Esophagus (tissue), 2 donors: ENCODE results near the gene MEF2A. TPM values are rescaled to one million over a fixed set of nuclear protein-coding genes. Genes with fewer than 3 reads are reported as not detected.
"Not testable (repeated sequence)": the region's sequence is repeated elsewhere in the genome, so short reads cannot be mapped to it uniquely, and the experiment has no call there.

Experiments used
- H3K27ac ChIP-seq, 2 donors: one replicate each; pipeline ENCODE4 v1.5.1; 2013; ENCODE audit warnings: low read depth in 2 of 2, mild to moderate bottlenecking in 2 of 2, inconsistent platforms in 1 of 2, low read length in 1 of 2, moderate library complexity in 1 of 2
- H3K27me3 ChIP-seq, 2 donors: one replicate each; pipeline ENCODE4 v1.6.1; 2013; ENCODE audit warnings: low read length in 2 of 2, control low read depth in 1 of 2, mild to moderate bottlenecking in 1 of 2; ENCODE audit not compliant: insufficient read depth in 2 of 2, control insufficient read depth in 1 of 2
- H3K36me3 ChIP-seq, 2 donors: one replicate each; pipeline ENCODE4 v1.6.1; 2013; ENCODE audit warnings: low read length in 1 of 2; ENCODE audit not compliant: control insufficient read depth in 2 of 2, insufficient read depth in 2 of 2
- H3K4me1 ChIP-seq, 2 donors: one replicate each; pipeline ENCODE4 v1.6.1; 2013; ENCODE audit warnings: low read length in 1 of 2; ENCODE audit not compliant: control insufficient read depth in 2 of 2, insufficient read depth in 2 of 2
- H3K4me3 ChIP-seq, 2 donors: one replicate each; pipeline ENCODE4 v1.5.1; 2013; ENCODE audit warnings: low read length in 2 of 2, mild to moderate bottlenecking in 2 of 2, low read depth in 1 of 2, moderate library complexity in 1 of 2
- H3K9me3 ChIP-seq, 2 donors: one replicate each; pipeline ENCODE4 v1.6.1; 2013; ENCODE audit warnings: mild to moderate bottlenecking in 2 of 2, low read depth in 1 of 2, low read length in 1 of 2, moderate library complexity in 1 of 2; ENCODE audit not compliant: control insufficient read depth in 2 of 2, insufficient read depth in 1 of 2
- WGBS, 2 donors: extraction: QIAGEN DNeasy Blood & Tissue Kit; methylation state at CpG; one replicate each; pipeline ENCODE4 v1.1.7; 2013; 5-methylcytosine and 5-hydroxymethylcytosine counted together
- polyA plus RNA-seq, 2 donors: library from polyadenylated mRNA; stranded (reverse); fragments of 200-250 nt; gene quantifications; one replicate each; pipeline ENCODE4 v1.2.3, GENCODE V29; 2013
- donor health status: healthy with polysubstance abuse.
- donor health status: Bipolar disorder and iron deficiency.

Gene MEF2A
- 1 to 10 TPM; 7.5 to 8.6 TPM for polyA plus RNA-seq

DNA sequence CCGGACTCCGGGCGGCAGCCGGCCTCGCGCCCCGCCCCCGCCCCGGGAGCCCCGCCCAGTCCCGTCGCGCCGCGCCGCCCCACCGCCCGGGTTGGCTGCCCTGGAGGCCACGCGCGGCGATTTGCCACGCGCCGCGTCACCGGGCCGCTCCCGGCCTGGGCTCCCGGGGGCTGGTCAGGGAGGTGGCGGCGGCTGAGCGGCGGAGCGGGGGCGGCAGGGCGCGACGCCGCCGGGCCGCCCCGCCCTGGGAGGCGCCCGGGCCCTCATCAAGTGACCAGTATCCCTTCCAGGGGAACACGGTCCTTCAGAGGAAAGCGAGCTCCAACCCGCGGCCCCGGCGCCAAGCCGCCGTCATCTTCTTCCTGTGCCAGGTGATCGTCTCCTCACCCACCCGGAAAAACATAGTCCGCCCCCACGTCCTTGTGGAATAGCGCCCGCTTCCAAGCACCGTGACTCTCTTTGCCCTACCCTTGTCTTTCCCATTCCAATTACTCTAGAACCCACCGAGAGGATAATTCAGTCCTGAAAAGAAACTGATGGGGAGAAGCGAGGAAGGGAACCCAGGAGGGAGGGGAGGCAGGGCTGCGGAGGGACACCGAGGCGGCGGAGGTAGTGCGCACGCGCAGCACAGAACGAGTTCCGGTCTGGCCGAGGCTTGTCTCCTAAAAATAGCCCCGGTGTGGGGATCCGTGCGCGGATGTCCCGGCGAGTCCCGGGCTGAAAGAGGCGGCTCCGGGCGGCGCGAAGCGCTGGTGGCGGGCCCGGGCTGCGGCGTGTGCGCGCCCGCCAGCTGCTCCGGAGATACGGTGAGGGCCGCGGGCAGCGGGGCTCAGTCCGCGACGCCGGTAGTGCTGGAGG is at the start of gene MEF2A:
Gene MEF2A (plus strand): TSS at position 686 of the 858 bp plus-strand sequence. CDS start 67,136 bp downstream, outside the sequence.
- Histone ChIP-seq H3K27ac (peak within 1 kb of the TSS; percentile 94 to 95), H3K4me1 (peaks cover 0 to 3% of the 10 kb centered on the region in 2 donors), H3K27me3 (no peaks in the 10 kb centered on the region), H3K4me3 (peak within 1 kb of the TSS; percentile 70 to 88), H3K36me3 (no peaks in the 10 kb centered on the region), H3K9me3 (no peaks in the 10 kb centered on the region)
- WGBS, 2 donors: 0% methylated on average over 56 to 101 of the region's 101 CpGs

GRCh38 chr15:99518191-99518590 is 47.6 kb upstream of the MEF2A start:
- Histone ChIP-seq H3K36me3 (no peaks in the 10 kb centered on the region), H3K27ac (no peak overlapping the region), H3K9me3 (no peaks in the 10 kb centered on the region), H3K27me3 (no peaks in the 10 kb centered on the region), H3K4me1 (no peaks in the 10 kb centered on the region), H3K4me3 (no peak overlapping the region)
- WGBS, 2 donors: 83 to 92% methylated on average over 4 of the region's 4 CpGs

- H3K27me3 ChIP-seq, H3K27ac ChIP-seq, H3K9me3 ChIP-seq, H3K4me1 ChIP-seq, H3K36me3 ChIP-seq, H3K4me3 ChIP-seq: not testable (repeated sequence)
- 71 to 81% methylated on average over 1 of the region's 1 CpG for WGBS, 2 donors
These were observed 46.4 kb upstream of the MEF2A start for GRCh38 chr15:99519366-99519765.

- WGBS, 2 donors: 89 to 93% methylated on average over 4 of the region's 4 CpGs
- H3K4me1 ChIP-seq: no peaks in the 10 kb centered on the region
- H3K9me3 ChIP-seq: no peaks in the 10 kb centered on the region
- H3K4me3 ChIP-seq: no peak overlapping the region
- H3K27me3 ChIP-seq: no peaks in the 10 kb centered on the region
- no peaks in the 10 kb centered on the region for H3K36me3 ChIP-seq
- no peak overlapping the region for H3K27ac ChIP-seq
These were observed 43.5 kb upstream of the MEF2A start for GRCh38 chr15:99522288-99522687.

- Histone ChIP-seq H3K27ac (no peak overlapping the region), H3K36me3 (no peaks in the 10 kb centered on the region), H3K4me1 (no peaks in the 10 kb centered on the region), H3K9me3 (no peaks in the 10 kb centered on the region), H3K27me3 (no peaks in the 10 kb centered on the region), H3K4me3 (no peak overlapping the region)
- 67 to 70% methylated on average over 4 of the region's 4 CpGs for WGBS, 2 donors
These were observed 39.6 kb upstream of the MEF2A start for GRCh38 chr15:99526176-99526575.

GRCh38 chr15:99526671-99527070 is 39.1 kb upstream of the MEF2A start:
- H3K27ac ChIP-seq: no peak overlapping the region
- WGBS, 2 donors: 84 to 90% methylated on average over 3 of the region's 3 CpGs
- no peaks in the 10 kb centered on the region for H3K27me3 ChIP-seq
- no peaks in the 10 kb centered on the region for H3K4me1 ChIP-seq
- no peak overlapping the region for H3K4me3 ChIP-seq
- H3K9me3 ChIP-seq: no peaks in the 10 kb centered on the region
- H3K36me3 ChIP-seq: no peaks in the 10 kb centered on the region

DNA sequence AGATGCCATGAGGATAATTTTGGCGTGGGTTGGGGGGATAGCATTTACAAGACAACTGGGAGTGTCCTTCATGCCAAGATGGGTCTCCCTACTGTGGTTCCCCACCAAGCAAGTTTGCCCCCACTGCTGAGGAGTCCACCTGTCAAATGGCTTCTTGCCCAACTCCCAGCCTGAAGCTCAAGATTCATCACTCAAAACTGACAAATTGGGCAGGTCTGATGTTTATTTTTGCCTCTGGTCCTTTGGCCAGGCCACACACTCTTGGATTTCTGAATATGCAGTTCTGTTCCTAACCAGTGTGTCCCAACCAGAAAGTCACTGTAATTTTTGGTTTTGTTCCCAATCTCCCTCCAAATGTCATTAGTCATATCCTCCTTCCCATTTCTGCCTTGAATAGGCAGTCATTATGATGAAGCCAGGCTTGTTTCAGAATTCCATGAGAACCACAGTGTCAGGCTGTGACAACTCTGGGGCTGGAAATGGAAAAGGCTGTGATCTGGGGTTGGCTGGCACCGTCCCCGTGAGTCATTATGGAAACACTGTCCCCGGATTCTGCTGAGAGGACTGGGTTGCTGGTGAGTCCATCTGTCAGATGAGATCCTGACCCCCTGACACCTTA is 29.3 kb upstream of the MEF2A start:
- Histone ChIP-seq H3K27me3 (no peaks in the 10 kb centered on the region), H3K4me3 (no peak overlapping the region), H3K4me1 (no peaks in the 10 kb centered on the region), H3K36me3 (no peaks in the 10 kb centered on the region), H3K9me3 (no peaks in the 10 kb centered on the region), H3K27ac (no peak overlapping the region)
- WGBS, 2 donors: 32 to 71% methylated on average over 4 of the region's 4 CpGs

DNA sequence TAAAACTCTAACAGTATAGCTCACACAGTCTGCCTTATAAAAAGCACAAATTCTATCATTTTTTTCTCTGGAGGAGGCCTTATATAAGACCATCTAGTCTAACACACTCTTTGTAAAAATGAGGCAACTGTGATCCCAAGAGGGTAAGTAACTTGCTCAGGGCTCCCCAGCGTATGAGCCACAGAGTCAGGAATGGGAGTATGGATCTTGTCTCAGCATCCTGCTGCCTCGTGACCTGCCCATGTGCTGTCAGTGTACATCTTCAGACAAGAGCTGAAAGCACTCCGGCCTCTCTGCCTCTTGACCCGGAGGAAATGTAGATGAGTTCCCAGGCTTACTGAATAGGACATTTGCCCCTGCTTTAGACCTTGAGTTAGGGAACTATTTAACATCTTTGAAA is 28.4 kb upstream of the MEF2A start:
- Histone ChIP-seq H3K9me3 (no peaks in the 10 kb centered on the region), H3K4me3 (no peak overlapping the region), H3K4me1 (no peaks in the 10 kb centered on the region), H3K27me3 (no peaks in the 10 kb centered on the region), H3K36me3 (no peaks in the 10 kb centered on the region), H3K27ac (no peak overlapping the region)
- WGBS, 2 donors: 61 to 83% methylated on average over 4 of the region's 4 CpGs

- Histone ChIP-seq H3K4me1 (no peaks in the 10 kb centered on the region), H3K36me3 (no peaks in the 10 kb centered on the region), H3K9me3 (no peaks in the 10 kb centered on the region), H3K4me3 (no peak overlapping the region), H3K27me3 (no peaks in the 10 kb centered on the region), H3K27ac (no peak overlapping the region)
- 79 to 84% methylated on average over 1 of the region's 1 CpG for WGBS, 2 donors
These were observed 27.5 kb upstream of the MEF2A start for GRCh38 chr15:99538261-99538660.

DNA sequence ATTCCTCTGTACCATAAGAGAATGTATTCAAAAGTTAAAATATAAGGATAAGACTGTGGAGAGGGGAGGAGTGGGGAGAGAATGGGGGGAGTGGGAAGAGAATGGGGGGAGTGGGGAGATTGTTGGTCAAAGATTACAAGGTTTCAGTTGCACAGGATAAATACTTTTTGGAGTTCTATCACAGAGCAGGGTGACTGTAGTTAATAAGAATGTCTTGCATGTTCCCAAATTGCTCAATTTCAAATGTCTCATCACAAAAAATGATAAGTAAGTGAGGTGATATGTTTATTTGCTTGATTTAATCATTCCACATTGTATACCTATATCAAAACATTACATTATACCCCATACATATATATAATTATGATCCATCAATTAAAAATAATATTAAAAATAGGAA is 23.0 kb upstream of the MEF2A start:
- Histone ChIP-seq H3K4me3 (no peak overlapping the region), H3K4me1 (no peaks in the 10 kb centered on the region), H3K27me3 (no peaks in the 10 kb centered on the region), H3K36me3 (no peaks in the 10 kb centered on the region), H3K27ac (no peak overlapping the region), H3K9me3 (no peaks in the 10 kb centered on the region)
